Liver (tissue), 9 donors: ENCODE measurements around the gene PARP16. TPM values are rescaled to one million over a fixed set of nuclear protein-coding genes. Genes with fewer than 3 reads are reported as not detected.

ENCODE experiments used
- DNase-seq: peaks from one replicate; pipeline ENCODE4 v3.0.0-alpha.2; 2017; ENCODE audit warnings: low spot score
- H3K27ac ChIP-seq, 2 donors: one replicate each; pipeline ENCODE4 v1.7.0; 2013; ENCODE audit warnings: inconsistent platforms in 2 of 2, low read length in 2 of 2, control low read depth in 1 of 2, low read depth in 1 of 2, mild to moderate bottlenecking in 1 of 2
- H3K27me3 ChIP-seq, 4 donors: one replicate each; pipeline versions ENCODE4 v1.6.1 to v1.7.0; 2013; ENCODE audit warnings: low read length in 3 of 4, inconsistent platforms in 1 of 4, mild to moderate bottlenecking in 1 of 4, moderate library complexity in 1 of 4; ENCODE audit not compliant: control insufficient read depth in 4 of 4, insufficient read depth in 4 of 4
- H3K36me3 ChIP-seq, 4 donors: one replicate each; pipeline versions ENCODE4 v1.6.1 to v1.7.0; 2013; ENCODE audit warnings: low read length in 3 of 4, mild to moderate bottlenecking in 3 of 4, low read depth in 1 of 4, moderate library complexity in 1 of 4; ENCODE audit not compliant: control insufficient read depth in 4 of 4, insufficient read depth in 3 of 4
- H3K4me1 ChIP-seq, 4 donors: one replicate each; pipeline versions ENCODE4 v1.6.1 to v1.7.0; 2013; ENCODE audit warnings: low read length in 3 of 4, mild to moderate bottlenecking in 3 of 4, moderate library complexity in 1 of 4; ENCODE audit not compliant: control insufficient read depth in 4 of 4, insufficient read depth in 4 of 4
- H3K4me3 ChIP-seq, 3 donors: one replicate each; pipeline versions ENCODE4 v1.6.1 to v1.7.0; 2013; ENCODE audit warnings: low read length in 3 of 3, control low read depth in 1 of 3, low read depth in 1 of 3, mild to moderate bottlenecking in 1 of 3
- H3K9ac ChIP-seq, 2 donors: one replicate each; pipeline ENCODE4 v1.7.0; 2013; ENCODE audit warnings: low read length in 2 of 2, mild to moderate bottlenecking in 2 of 2, moderate library complexity in 2 of 2, control low read depth in 1 of 2, low read depth in 1 of 2
- H3K9me3 ChIP-seq, 4 donors: one replicate each; pipeline versions ENCODE4 v1.6.1 to v1.7.0; 2013; ENCODE audit warnings: low read length in 3 of 4; ENCODE audit not compliant: control insufficient read depth in 4 of 4
- EGR1 ChIP-seq, 2 donors: IDR thresholded peaks; 2 replicates each; pipeline ENCODE4 v1.6.1; 2016 to 2018; ENCODE audit warnings: antibody characterized with exemption in 2 of 2, low read depth in 2 of 2
- FOXA1 ChIP-seq: IDR thresholded peaks from 2 replicates; pipeline ENCODE4 v1.6.1; 2016; ENCODE audit warnings: antibody characterized with exemption
- FOXA2 ChIP-seq: IDR thresholded peaks from 2 replicates; pipeline ENCODE4 v1.6.1; 2016; ENCODE audit warnings: antibody characterized with exemption
- GABPA ChIP-seq, 2 donors: IDR thresholded peaks in 1 of 2; conservative IDR thresholded peaks in 1 of 2; 2 replicates each; pipeline ENCODE4 v1.6.1; 2016; ENCODE audit warnings: antibody characterized with exemption in 2 of 2, mild to moderate bottlenecking in 1 of 2, moderate library complexity in 1 of 2
- HNF4A ChIP-seq, 2 donors: conservative IDR thresholded peaks; 2 replicates each; pipeline ENCODE4 v1.6.1; 2016; ENCODE audit warnings: antibody characterized with exemption in 2 of 2, mild to moderate bottlenecking in 2 of 2
- HNF4G ChIP-seq: IDR thresholded peaks from 2 replicates; pipeline ENCODE4 v1.6.1; 2016; ENCODE audit warnings: antibody characterized with exemption
- JUND ChIP-seq, 2 donors: IDR thresholded peaks; 2 replicates each; pipeline ENCODE4 v1.6.1; 2016; ENCODE audit warnings: antibody characterized with exemption in 2 of 2
- NR2F2 ChIP-seq: IDR thresholded peaks from 2 replicates; pipeline ENCODE4 v1.6.1; 2016; ENCODE audit warnings: antibody characterized with exemption
- RAD21 ChIP-seq, 2 donors: IDR thresholded peaks; 2 replicates each; pipeline ENCODE4 v1.6.1; 2016; ENCODE audit warnings: antibody characterized with exemption in 2 of 2, mild to moderate bottlenecking in 2 of 2
- RXRA ChIP-seq, 2 donors: IDR thresholded peaks; 2 replicates each; pipeline ENCODE4 v1.6.1; 2017 to 2018; ENCODE audit warnings: antibody characterized with exemption in 2 of 2, mild to moderate bottlenecking in 1 of 2
- SP1 ChIP-seq: IDR thresholded peaks from 2 replicates; pipeline ENCODE4 v1.6.1; 2018; ENCODE audit warnings: antibody characterized with exemption, mild to moderate bottlenecking
- YY1 ChIP-seq: IDR thresholded peaks from 2 replicates; pipeline ENCODE4 v1.6.1; 2016; ENCODE audit warnings: antibody characterized with exemption, mild to moderate bottlenecking
- WGBS: extraction: QIAGEN DNeasy Blood & Tissue Kit; methylation state at CpG from one replicate; pipeline ENCODE4 v1.1.7; 2013; 5-methylcytosine and 5-hydroxymethylcytosine counted together
- polyA plus RNA-seq, 2 donors: library from polyadenylated mRNA; stranded (reverse) in 1 of 2; unstranded in 1 of 2; fragments of 200-250 nt in 1 of 2; fragments of >200 nt in 1 of 2; fragmentation: Nextera tagmentation in 1 of 2; extraction: Ambion mirVana in 1 of 2; gene quantifications; one replicate each; pipeline versions ENCODE4 v1.2.1 to v1.2.3, GENCODE V29; 2013 to 2015
- total RNA-seq, 2 donors: library from RNA; depleted of rRNA; stranded (reverse); fragments of >200 nt; gene quantifications; one replicate each; pipeline ENCODE4 v1.2.3, GENCODE V29; 2014
- TF ChIP-seq, protein P1 (sequence below): IDR thresholded peaks from 2 replicates; pipeline ENCODE4 v1.6.1; 2016; ENCODE audit warnings: antibody characterized with exemption
- TF ChIP-seq, protein P2 (sequence below): IDR thresholded peaks from 2 replicates; pipeline ENCODE4 v1.6.1; 2016; ENCODE audit warnings: antibody characterized with exemption
- TF ChIP-seq, protein P3 (sequence below): fragments of 150-350 bp; IDR thresholded peaks from 2 replicates; pipeline ENCODE4 v1.5.1; 2017; ENCODE audit warnings: improper control_type of control experiment, low read depth, low read length; ENCODE audit not compliant: missing input control
- TF ChIP-seq, protein P4 (sequence below): IDR thresholded peaks from 2 replicates; pipeline ENCODE4 v1.6.1; 2016; ENCODE audit warnings: antibody characterized with exemption
- donor health status: healthy.
- donor health status: healthy.
- donor health status: healthy.
- donor health status: healthy.
- donor health status: healthy.

The PARP16 gene
- total and polyA plus RNA-seq, 4 donors, result 4.0 to 6.9 (median 5.7) TPM

DNA sequence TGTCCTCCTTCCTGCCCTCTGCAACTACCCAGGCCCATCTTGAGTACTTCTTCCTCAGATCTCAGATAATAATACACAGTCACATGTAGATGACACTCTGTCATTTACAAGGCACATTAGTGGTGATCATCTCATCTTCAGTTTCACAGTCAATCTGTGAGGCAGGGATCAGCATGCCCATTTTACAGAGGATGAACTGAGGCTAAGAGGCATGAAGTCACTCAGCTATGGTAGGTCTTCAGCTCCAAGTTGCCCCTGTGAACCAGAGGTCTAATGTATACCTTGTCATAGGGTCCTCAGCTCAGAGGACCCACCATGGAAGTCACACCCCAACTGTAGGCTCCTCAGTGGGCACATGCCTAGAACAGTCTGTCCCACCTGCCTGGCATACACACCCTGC lies 71.2 kb downstream of the PARP16 start:
- H3K9ac ChIP-seq, result no peak overlapping the region

DNA sequence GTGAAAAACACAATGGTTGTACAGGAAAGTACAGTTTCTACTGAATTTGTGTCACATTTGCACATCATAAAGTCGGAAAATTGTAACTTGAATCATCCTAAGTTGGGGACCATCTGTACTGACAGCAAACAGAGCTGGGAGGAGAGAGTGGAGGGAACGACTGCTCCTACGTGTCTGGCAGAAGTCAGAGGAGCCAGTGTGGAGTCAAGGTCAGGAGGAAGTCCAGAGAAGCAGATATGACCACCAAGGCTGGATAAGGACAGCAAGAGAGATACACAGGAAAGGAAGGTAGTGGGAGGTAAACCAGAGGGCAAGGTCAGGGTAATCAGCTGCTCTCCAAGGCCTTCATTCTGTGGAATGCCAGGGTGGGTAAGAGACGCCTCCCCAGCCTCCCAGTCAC lies 72.7 kb downstream of the PARP16 start:
- Histone ChIP-seq H3K27ac (no peak overlapping the region), H3K36me3 (no peaks in the 10 kb centered on the region), H3K4me1 (no peaks in the 10 kb centered on the region), H3K9me3 (no peaks in the 10 kb centered on the region), H3K4me3 (no peak overlapping the region), H3K9ac (no peak overlapping the region), H3K27me3 (no peaks in the 10 kb centered on the region)
- DNase-seq, result no peak
- WGBS, result 87% methylated on average over 4 of the region's 4 CpGs
- TF ChIP-seq RXRA (IDR thresholded peaks at IDR 0.05) (no peak), GABPA (IDR thresholded peaks at IDR 0.05 in 1 of 2, conservative IDR thresholded peaks at IDR 0.05 in 1 of 2) (no peak), HNF4G (no peak), JUND (IDR thresholded peaks at IDR 0.05) (no peak)
- TF ChIP-seq, protein P1, sequence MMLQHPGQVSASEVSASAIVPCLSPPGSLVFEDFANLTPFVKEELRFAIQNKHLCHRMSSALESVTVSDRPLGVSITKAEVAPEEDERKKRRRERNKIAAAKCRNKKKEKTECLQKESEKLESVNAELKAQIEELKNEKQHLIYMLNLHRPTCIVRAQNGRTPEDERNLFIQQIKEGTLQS, result no peak
- TF ChIP-seq, protein P2, sequence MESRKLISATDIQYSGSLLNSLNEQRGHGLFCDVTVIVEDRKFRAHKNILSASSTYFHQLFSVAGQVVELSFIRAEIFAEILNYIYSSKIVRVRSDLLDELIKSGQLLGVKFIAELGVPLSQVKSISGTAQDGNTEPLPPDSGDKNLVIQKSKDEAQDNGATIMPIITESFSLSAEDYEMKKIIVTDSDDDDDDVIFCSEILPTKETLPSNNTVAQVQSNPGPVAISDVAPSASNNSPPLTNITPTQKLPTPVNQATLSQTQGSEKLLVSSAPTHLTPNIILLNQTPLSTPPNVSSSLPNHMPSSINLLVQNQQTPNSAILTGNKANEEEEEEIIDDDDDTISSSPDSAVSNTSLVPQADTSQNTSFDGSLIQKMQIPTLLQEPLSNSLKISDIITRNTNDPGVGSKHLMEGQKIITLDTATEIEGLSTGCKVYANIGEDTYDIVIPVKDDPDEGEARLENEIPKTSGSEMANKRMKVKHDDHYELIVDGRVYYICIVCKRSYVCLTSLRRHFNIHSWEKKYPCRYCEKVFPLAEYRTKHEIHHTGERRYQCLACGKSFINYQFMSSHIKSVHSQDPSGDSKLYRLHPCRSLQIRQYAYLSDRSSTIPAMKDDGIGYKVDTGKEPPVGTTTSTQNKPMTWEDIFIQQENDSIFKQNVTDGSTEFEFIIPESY, result no peak

More for the DNA sequence above, 71.2 kb downstream of the PARP16 start:
- no peak overlapping the region for H3K4me3 ChIP-seq
- H3K9me3 ChIP-seq, result no peaks in the 10 kb centered on the region
- H3K27ac ChIP-seq, result no peak overlapping the region
- H3K36me3 ChIP-seq, result no peaks in the 10 kb centered on the region
- H3K27me3 ChIP-seq, result no peaks in the 10 kb centered on the region
- H3K4me1 ChIP-seq, result no peaks in the 10 kb centered on the region
- DNase-seq, result no peak
- no peak for TF ChIP-seq RXRA (IDR thresholded peaks at IDR 0.05)
- no peak for TF ChIP-seq RAD21 (IDR thresholded peaks at IDR 0.05)
- TF ChIP-seq, protein P2, result no peak
- no peak for TF ChIP-seq HNF4A (conservative IDR thresholded peaks at IDR 0.05)
- no peak for TF ChIP-seq GABPA (IDR thresholded peaks at IDR 0.05 in 1 of 2, conservative IDR thresholded peaks at IDR 0.05 in 1 of 2)
- TF ChIP-seq, protein P3, sequence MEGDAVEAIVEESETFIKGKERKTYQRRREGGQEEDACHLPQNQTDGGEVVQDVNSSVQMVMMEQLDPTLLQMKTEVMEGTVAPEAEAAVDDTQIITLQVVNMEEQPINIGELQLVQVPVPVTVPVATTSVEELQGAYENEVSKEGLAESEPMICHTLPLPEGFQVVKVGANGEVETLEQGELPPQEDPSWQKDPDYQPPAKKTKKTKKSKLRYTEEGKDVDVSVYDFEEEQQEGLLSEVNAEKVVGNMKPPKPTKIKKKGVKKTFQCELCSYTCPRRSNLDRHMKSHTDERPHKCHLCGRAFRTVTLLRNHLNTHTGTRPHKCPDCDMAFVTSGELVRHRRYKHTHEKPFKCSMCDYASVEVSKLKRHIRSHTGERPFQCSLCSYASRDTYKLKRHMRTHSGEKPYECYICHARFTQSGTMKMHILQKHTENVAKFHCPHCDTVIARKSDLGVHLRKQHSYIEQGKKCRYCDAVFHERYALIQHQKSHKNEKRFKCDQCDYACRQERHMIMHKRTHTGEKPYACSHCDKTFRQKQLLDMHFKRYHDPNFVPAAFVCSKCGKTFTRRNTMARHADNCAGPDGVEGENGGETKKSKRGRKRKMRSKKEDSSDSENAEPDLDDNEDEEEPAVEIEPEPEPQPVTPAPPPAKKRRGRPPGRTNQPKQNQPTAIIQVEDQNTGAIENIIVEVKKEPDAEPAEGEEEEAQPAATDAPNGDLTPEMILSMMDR, result no peak
- TF ChIP-seq, protein P4, sequence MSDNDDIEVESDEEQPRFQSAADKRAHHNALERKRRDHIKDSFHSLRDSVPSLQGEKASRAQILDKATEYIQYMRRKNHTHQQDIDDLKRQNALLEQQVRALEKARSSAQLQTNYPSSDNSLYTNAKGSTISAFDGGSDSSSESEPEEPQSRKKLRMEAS, result no peak
- TF ChIP-seq, protein P1, result no peak
- no peak for TF ChIP-seq FOXA1
- no peak for TF ChIP-seq FOXA2
- no peak for TF ChIP-seq EGR1 (IDR thresholded peaks at IDR 0.05; ENCODE audit: low read depth in 2 of 2)
- TF ChIP-seq SP1, result no peak
- no peak for TF ChIP-seq NR2F2
- TF ChIP-seq JUND (IDR thresholded peaks at IDR 0.05), result no peak
- TF ChIP-seq YY1, result no peak
